HEK293 (cell line): ENCODE results near the gene PLEKHG5.

Source experiments
- CTCF ChIP-seq: fragments of 450-650 bp; formaldehyde crosslinking; IDR thresholded peaks from 2 replicates; pipeline ENCODE4 v1.5.1; 2016; ENCODE audit warnings: missing biosample characterization, missing genetic modification characterization
- TRIM28 ChIP-seq: IDR thresholded peaks from 2 replicates; pipeline ENCODE4 v1.6.1; 2011; ENCODE audit warnings: low read length, control low read depth, borderline replicate concordance
- YY1 ChIP-seq: fragments of 450-650 bp; formaldehyde crosslinking; IDR thresholded peaks from 2 replicates; pipeline ENCODE4 v1.5.1; 2018; ENCODE audit warnings: missing biosample characterization, missing genetic modification characterization
- ZNF138 ChIP-seq: fragments of 450-650 bp; formaldehyde crosslinking; IDR thresholded peaks from 2 replicates; pipeline ENCODE4 v1.5.1; 2016; ENCODE audit warnings: missing biosample characterization, missing genetic modification characterization, borderline replicate concordance
- ZNF274 ChIP-seq, 2 experiments: fragments of 200-500 bp in 1 of 2; fragments of 450-650 bp in 1 of 2; sonication (Bioruptor generic) in 1 of 2; formaldehyde crosslinking in 1 of 2; IDR thresholded peaks; 2 replicates each; pipeline versions ENCODE4 v1.5.1 to v1.6.1; 2014 to 2016; ENCODE audit warnings: borderline replicate concordance in 1 of 2, inconsistent platforms in 1 of 2, low read length in 1 of 2, missing biosample characterization in 1 of 2, missing genetic modification characterization in 1 of 2
- ZNF37A ChIP-seq: fragments of 450-650 bp; IDR thresholded peaks from 2 replicates; pipeline ENCODE4 v1.5.1; 2018; ENCODE audit warnings: missing biosample characterization, missing genetic modification characterization
- ZNF558 ChIP-seq: fragments of 450-650 bp; formaldehyde crosslinking; IDR thresholded peaks from 2 replicates; pipeline ENCODE4 v1.5.1; 2016; ENCODE audit warnings: missing biosample characterization, missing genetic modification characterization
- ZSCAN16 ChIP-seq: fragments of 450-650 bp; formaldehyde crosslinking; IDR thresholded peaks from 2 replicates; pipeline ENCODE4 v1.5.1; 2016; ENCODE audit warnings: missing biosample characterization, missing genetic modification characterization

GRCh38 chr1:6426972-6427350, 64.5 kb downstream of the PLEKHG5 start:
- TF ChIP-seq ZNF558 = no peak
- TF ChIP-seq ZNF37A (tag by site-specific recombination) = no peak
- no peak for TF ChIP-seq CTCF (tag by site-specific recombination)
- TF ChIP-seq TRIM28 = no peak
- no peak for TF ChIP-seq ZNF138 (tag by site-specific recombination)
- no peak for TF ChIP-seq ZNF274 (IDR thresholded peaks at IDR 0.05; ENCODE audit: low read length)
- no peak for TF ChIP-seq ZNF274 (tag by site-specific recombination; IDR thresholded peaks at IDR 0.05; ENCODE audit: borderline replicate concordance)
- TF ChIP-seq ZSCAN16 (tag by site-specific recombination) = no peak
- TF ChIP-seq YY1 (tag by site-specific recombination) = no peak
